Measurements from ENCODE around the gene REEP3.
"Not testable (repeated sequence)": the region's sequence is repeated elsewhere in the genome, so short reads cannot be mapped to it uniquely, and the experiment has no call there.

REEP3 gene

DNA sequence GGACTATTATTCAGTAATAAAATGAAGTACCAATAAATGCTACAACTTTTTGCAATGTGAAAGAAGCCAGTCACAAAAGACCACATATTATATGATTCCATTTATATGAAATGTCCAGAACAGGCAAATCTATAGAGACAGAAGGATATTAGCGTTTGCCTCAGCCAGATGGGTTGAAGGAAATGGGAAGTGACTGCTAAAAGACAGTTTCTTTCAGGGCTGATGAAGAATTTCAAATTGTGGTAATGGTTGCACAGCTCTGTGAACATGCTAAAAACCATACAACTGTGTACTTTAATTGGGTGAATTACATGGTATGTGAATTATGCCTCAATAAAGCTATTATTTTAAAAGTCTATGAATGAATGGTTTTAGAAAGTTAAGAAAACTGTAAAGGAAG is 23.9 kb upstream of the REEP3 start:
- H3K4me1 Mint-ChIP-seq (ENCODE audit: low read depth): peaks cover 23% of the 10 kb centered on the region
- H3K27ac Mint-ChIP-seq: no peak overlapping the region
- no peaks in the 10 kb centered on the region for H3K27me3 Mint-ChIP-seq
- H3K4me3 Mint-ChIP-seq: no peak overlapping the region
- peaks cover 28% of the 10 kb centered on the region for H3K36me3 Mint-ChIP-seq (ENCODE audit: low read depth)
- no peak for DNase-seq
- no peaks in the 10 kb centered on the region for H3K9me3 Mint-ChIP-seq

DNA sequence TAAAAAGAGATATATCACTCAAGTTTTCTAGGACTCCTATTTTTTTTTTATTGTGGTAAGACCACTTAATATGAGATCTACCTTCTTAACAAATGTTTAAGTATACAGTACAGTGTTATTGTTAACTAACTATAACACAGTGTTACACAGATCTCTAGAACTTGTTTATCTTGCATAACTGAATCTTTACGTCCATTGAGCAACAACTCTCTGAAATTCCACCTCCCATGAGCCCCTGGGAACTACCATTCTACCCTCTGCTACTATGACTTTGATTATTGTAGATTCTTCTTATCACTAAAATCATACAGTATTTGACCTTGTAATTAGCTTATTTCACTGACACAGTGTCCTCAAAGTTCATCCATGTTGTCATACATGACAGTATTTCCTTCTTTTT is 22.5 kb upstream of the REEP3 start:
- Mint-ChIP-seq H3K27ac (no peak overlapping the region), H3K27me3 (no peaks in the 10 kb centered on the region), H3K4me1 (ENCODE audit: low read depth) (peaks cover 20% of the 10 kb centered on the region), H3K36me3 (ENCODE audit: low read depth) (peaks cover 28% of the 10 kb centered on the region), H3K4me3 (no peak overlapping the region), H3K9me3 (no peaks in the 10 kb centered on the region)
- DNase-seq: no peak

DNA sequence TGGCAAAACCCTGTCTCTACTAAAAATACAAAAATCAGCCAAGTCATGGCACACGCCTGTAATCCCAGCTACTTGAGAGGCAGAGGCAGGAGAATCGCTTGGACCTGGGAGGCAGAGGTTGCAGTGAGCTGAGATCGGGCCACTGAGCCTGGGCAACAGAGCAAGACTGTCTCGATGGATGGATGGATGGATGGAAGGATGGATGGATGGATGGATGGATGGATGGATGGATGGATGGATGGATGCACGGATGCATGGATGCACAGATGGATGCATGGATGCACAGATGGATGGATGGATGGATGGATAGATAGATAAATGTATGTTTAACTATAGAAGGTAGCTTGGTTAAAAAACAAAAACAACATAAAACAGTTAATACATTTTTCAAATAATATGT is 20.6 kb upstream of the REEP3 start:
- peaks cover 27% of the 10 kb centered on the region for H3K4me1 Mint-ChIP-seq (ENCODE audit: low read depth)
- peaks cover 25% of the 10 kb centered on the region for H3K36me3 Mint-ChIP-seq (ENCODE audit: low read depth)
- not testable (repeated sequence) for H3K27ac Mint-ChIP-seq, H3K4me3 Mint-ChIP-seq, DNase-seq, H3K27me3 Mint-ChIP-seq, H3K9me3 Mint-ChIP-seq

DNA sequence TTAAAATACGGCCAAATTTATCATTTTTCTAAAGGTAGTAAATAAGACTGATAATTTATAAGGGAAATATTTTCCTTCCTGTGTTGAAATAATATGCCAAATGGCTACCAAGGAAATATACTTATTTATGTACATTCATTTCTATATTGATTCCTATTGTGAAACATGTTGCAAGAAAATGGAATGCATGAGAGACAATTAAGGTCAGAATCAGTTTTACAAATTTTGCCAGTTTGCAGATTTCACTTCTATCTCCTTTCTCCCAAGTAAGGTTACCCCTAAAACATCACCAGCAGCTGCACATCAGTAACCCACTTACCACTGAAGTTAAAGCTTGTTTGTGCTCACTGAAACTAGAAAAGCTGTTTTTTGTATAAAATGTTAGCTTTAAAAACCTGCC is 19.2 kb upstream of the REEP3 start:
- DNase-seq: no peak
- H3K27ac Mint-ChIP-seq: no peak overlapping the region
- no peaks in the 10 kb centered on the region for H3K9me3 Mint-ChIP-seq
- H3K27me3 Mint-ChIP-seq: no peaks in the 10 kb centered on the region
- peaks cover 26% of the 10 kb centered on the region for H3K4me1 Mint-ChIP-seq (ENCODE audit: low read depth)
- peaks cover 16% of the 10 kb centered on the region for H3K36me3 Mint-ChIP-seq (ENCODE audit: low read depth)
- no peak overlapping the region for H3K4me3 Mint-ChIP-seq

DNA sequence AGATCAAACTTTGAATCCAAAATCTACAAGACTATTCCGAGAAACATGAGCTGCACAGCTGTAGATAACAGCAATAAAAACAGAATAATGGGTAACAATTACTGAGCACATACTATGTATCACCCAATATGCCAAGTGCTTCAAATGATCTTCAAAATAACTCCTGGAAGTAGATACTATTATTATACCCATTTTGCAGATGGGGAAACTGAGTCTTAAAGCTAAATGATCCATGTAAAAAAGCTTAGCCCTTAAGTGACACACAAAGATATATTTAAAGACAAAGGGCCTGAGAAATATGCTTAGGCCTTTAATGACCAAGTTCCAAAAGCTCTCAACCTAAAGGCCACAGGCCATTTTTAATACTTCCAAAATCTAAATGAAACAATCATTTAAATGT is 18.4 kb upstream of the REEP3 start:
- H3K36me3 Mint-ChIP-seq (ENCODE audit: low read depth): peaks cover 21% of the 10 kb centered on the region
- H3K27me3 Mint-ChIP-seq: no peaks in the 10 kb centered on the region
- H3K4me1 Mint-ChIP-seq (ENCODE audit: low read depth): peaks cover 24% of the 10 kb centered on the region
- no peak overlapping the region for H3K27ac Mint-ChIP-seq
- DNase-seq: no peak
- H3K9me3 Mint-ChIP-seq: no peaks in the 10 kb centered on the region
- no peak overlapping the region for H3K4me3 Mint-ChIP-seq

DNA sequence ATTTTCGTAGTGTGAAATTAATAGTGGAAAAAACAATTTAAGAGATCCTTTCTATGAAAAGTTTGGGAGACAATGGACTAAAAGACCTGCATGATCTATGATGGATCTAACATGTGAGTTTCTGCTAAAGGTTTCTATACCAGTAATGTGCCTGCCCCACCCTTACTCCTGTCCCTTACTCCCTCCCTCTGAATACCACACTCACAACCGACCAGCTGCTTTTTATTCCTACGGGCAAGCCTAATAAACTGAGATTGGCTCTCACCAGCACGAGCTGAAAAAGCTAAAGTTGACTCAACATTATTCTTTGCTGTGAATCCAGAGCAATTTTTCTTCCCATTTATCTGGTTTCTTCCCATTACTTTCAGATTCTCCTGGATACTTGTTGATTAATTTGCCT is 17.8 kb upstream of the REEP3 start:
- Mint-ChIP-seq H3K4me1 (ENCODE audit: low read depth) (peaks cover 25% of the 10 kb centered on the region), H3K27ac (no peak overlapping the region), H3K27me3 (no peaks in the 10 kb centered on the region), H3K4me3 (no peak overlapping the region), H3K9me3 (no peaks in the 10 kb centered on the region), H3K36me3 (ENCODE audit: low read depth) (peaks cover 22% of the 10 kb centered on the region)
- no peak for DNase-seq

DNA sequence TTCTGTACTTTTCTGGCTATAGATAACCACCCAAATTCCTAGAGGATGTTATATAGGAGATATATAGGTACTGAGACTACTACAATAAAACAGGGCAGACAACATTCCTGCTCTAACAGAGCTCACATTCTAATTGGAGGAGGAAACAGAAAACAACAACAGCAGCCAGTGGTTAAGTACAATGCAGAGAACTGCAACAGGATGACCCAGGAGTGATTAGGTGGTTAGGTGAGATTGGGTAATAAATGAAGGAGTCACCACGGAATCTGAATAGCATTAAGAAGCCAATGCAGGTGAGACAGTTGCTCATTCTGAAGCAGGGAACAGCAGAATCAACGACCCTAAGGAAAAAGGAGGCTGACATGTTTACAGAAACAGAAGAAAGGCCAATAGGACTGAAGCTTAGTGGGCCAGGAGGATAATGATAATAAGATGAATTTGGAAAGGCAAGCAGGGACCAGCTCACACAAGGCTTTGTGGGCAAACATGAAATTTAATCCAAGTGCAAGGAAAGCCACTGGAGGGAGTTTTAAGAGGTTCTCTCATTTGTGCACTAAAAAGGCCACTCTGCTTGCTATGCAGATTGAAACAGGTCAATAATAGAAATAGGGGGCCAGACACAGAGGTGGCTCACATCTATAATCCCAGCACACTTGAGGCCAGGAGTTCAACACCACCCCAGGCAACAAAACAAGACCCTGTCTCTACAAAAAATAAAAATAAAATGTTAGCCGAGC is 16.9 kb upstream of the REEP3 start:
- H3K36me3 Mint-ChIP-seq (ENCODE audit: low read depth): peaks cover 20% of the 10 kb centered on the region
- H3K9me3 Mint-ChIP-seq: no peaks in the 10 kb centered on the region
- H3K4me3 Mint-ChIP-seq: no peak overlapping the region
- no peaks in the 10 kb centered on the region for H3K27me3 Mint-ChIP-seq
- DNase-seq: no peak
- H3K27ac Mint-ChIP-seq: peak overlapping the region; percentile 10
- H3K4me1 Mint-ChIP-seq (ENCODE audit: low read depth): peaks cover 27% of the 10 kb centered on the region

DNA sequence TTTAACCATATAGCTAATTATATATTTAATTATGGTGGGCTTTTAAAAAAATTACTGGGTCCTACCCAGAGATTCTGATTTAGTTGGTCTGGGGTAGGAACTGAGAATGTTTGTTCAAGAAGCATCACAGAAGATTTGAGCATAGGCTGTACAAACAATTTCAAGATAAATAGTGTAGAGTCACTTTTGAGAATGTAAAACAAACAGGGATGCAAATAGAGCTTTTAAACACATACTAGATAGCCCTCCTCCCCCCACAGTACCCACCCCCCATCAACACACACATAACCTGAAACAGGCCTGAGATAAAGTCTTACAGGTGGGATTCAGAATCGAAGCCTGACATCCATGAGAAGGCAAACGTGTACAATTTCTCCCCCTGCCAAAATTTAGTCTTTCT is 15.6 kb upstream of the REEP3 start:
- H3K27me3 Mint-ChIP-seq: no peaks in the 10 kb centered on the region
- H3K27ac Mint-ChIP-seq: no peak overlapping the region
- no peak overlapping the region for H3K4me3 Mint-ChIP-seq
- peaks cover 18% of the 10 kb centered on the region for H3K36me3 Mint-ChIP-seq (ENCODE audit: low read depth)
- no peaks in the 10 kb centered on the region for H3K9me3 Mint-ChIP-seq
- no peak for DNase-seq
- H3K4me1 Mint-ChIP-seq (ENCODE audit: low read depth): peaks cover 36% of the 10 kb centered on the region

DNA sequence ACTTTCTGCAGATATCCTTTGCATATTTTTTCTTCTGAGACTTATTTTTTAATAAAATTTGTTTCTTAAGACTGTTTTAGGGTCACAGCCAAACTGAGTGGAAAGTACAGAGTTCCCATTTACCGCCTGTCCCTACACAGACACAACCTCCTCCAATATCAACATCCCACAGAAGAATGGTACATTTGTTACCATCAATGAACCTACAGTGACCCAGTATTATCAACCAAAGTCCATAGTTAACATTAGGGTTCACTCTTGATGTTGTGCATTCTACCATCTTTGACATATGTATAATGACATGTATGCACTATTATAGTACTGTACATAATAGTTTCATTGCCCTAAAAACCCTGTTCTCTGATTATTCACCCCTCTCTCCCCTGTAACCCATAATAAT is 14.6 kb upstream of the REEP3 start:
- Mint-ChIP-seq H3K4me1 (ENCODE audit: low read depth) (peaks cover 39% of the 10 kb centered on the region), H3K27ac (no peak overlapping the region), H3K9me3 (no peaks in the 10 kb centered on the region), H3K36me3 (ENCODE audit: low read depth) (peaks cover 18% of the 10 kb centered on the region), H3K4me3 (no peak overlapping the region), H3K27me3 (no peaks in the 10 kb centered on the region)
- DNase-seq: no peak

DNA sequence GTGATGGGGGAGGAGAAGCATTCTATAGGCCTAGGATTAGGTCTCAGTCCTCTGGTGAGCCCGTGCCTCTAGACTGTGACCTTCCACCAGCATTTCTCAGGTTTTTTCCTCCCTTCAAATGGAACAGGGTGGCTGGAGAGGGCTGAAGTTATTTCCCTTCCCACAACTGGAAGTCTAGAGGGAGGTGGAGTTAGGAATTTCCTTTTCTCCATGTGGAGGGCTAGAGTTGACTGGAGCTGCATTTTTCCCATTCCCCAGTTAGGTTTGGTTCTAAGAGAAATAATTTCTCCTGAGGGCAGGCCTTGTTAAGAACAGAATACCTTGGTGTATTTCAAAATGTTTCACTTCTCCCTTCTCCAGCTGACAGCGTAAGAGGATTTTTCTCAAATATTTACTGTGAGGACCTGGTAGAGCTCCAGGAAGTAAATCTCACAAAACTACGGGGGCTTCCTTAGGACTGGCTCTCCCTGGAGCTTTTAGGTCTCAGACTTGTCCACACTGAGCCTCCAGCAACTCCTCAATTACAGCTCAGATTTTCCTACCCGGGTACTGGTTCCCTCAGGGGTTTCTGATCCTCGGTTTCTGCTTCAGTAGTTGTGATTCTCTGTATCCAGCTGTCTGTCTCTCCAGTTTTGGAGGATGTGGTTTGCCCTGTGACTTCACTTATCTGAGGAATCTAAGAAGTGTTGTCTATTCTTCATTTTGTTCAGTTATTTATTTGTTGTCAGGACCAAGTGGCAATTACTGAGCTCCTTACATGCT is 6.0 kb upstream of the REEP3 start:
- peaks cover 41% of the 10 kb centered on the region for H3K36me3 Mint-ChIP-seq (ENCODE audit: low read depth)
- DNase-seq: no peak
- no peaks in the 10 kb centered on the region for H3K27me3 Mint-ChIP-seq
- peak overlapping the region; percentile 30 for H3K27ac Mint-ChIP-seq
- peaks cover 72% of the 10 kb centered on the region for H3K4me1 Mint-ChIP-seq (ENCODE audit: low read depth)
- peaks cover 5% of the 10 kb centered on the region for H3K9me3 Mint-ChIP-seq
- H3K4me3 Mint-ChIP-seq: peak overlapping the region; percentile 5

DNA sequence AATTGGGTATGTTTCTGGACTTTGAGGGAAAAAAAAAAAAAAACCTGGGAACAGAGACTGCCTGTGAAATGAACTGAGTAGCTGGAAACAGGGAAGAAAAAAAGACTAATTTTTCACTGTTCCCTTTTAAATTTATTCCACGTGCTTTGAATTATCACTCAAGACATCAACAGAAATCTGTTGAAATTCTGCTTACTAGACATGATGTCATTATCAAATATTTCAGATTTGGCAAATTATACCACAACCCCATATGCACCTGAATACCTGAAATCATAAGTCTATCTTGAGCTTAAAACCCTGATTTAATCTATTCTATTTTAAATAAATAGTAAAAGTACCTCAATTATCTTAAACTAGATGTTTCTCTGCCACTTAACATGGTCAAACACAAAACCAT is 5.0 kb upstream of the REEP3 start:
- Mint-ChIP-seq H3K9me3 (peaks cover 5% of the 10 kb centered on the region), H3K27ac (no peak overlapping the region), H3K27me3 (no peaks in the 10 kb centered on the region), H3K36me3 (ENCODE audit: low read depth) (peaks cover 40% of the 10 kb centered on the region), H3K4me1 (ENCODE audit: low read depth) (peaks cover 71% of the 10 kb centered on the region), H3K4me3 (no peak overlapping the region)
- DNase-seq: no peak

DNA sequence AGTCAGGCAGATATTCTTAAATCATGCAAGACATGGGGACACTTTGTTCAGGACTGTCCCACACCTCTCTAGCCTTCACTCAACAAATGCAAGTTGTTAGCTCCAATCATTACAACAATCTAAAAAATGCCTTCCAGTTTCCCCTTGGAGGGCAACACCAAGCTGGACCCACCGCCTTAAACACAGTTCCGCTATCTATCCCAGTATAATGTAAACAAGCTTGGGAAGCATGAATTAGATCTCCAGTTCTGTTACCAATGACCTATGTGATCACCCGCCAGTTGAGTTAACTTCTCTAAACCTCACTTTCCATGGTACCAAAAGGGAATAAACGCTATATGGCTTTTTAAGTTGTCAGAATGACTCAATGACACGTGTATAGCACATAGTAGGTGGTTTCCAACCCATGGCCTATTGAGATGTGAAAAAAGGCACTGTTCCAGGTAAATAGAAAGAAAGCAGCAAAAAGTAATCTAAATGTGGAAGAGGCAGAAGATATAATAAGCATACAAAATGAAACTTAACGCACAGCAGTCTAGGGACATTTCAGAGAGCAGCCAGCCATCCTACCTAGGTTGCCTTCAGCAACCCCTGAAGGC is 2.4 kb upstream of the REEP3 start:
- Mint-ChIP-seq H3K4me3 (no peak overlapping the region), H3K4me1 (ENCODE audit: low read depth) (peaks cover 83% of the 10 kb centered on the region), H3K27me3 (no peaks in the 10 kb centered on the region), H3K9me3 (peaks cover 5% of the 10 kb centered on the region), H3K36me3 (ENCODE audit: low read depth) (peaks cover 38% of the 10 kb centered on the region), H3K27ac (peak overlapping the region; percentile 5)
- DNase-seq: no peak

DNA sequence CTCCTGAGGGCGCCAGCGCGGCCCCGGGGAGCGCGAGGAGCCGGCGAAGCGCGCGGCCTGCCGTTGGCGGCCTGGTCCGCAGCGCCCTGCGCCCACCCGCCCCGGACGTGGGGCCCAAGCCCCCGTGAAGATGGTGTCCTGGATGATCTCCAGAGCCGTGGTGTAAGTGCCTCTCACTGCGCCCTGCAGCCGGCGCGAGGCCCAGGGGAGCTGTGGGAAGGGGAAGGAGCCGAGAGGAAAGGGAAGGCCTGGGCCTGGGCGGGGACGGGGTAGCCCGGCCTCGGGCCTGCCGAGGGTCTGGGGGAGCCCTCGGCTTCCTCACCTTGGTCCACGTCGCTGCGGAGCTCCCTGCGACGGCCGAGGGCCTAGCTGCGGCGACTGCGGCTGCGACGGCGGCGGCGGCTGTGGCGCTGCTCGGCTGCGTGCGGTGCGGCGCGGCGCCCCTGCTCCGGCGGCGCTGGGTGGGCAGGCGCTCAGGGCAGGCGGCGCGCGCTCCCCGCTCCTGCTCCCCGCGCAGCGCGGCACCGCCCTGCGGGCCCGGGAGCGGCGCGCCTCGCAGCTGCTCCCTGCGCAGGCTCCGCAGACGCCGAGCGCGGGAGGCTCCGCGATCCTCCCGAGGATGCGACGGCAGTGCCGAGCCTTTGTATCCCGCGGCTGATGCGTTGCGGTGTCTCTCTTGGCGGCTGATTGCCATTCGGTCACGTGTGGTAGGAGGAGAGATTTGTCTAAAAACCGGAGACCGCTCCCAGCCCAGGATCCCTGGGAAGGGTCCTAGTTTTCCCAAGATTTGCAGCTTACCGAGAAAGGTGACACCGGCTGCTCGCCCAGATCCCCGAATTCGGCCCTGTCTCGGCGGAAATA is 445 bp downstream of the REEP3 start:
- H3K4me1 Mint-ChIP-seq (ENCODE audit: low read depth): peaks cover 72% of the 10 kb centered on the region
- H3K9me3 Mint-ChIP-seq: no peaks in the 10 kb centered on the region
- peak overlapping the region; percentile 87 for H3K4me3 Mint-ChIP-seq
- H3K27me3 Mint-ChIP-seq: no peaks in the 10 kb centered on the region
- peaks cover 37% of the 10 kb centered on the region for H3K36me3 Mint-ChIP-seq (ENCODE audit: low read depth)
- peak; percentile 85 for DNase-seq
- peak overlapping the region; percentile 92 for H3K27ac Mint-ChIP-seq

DNA sequence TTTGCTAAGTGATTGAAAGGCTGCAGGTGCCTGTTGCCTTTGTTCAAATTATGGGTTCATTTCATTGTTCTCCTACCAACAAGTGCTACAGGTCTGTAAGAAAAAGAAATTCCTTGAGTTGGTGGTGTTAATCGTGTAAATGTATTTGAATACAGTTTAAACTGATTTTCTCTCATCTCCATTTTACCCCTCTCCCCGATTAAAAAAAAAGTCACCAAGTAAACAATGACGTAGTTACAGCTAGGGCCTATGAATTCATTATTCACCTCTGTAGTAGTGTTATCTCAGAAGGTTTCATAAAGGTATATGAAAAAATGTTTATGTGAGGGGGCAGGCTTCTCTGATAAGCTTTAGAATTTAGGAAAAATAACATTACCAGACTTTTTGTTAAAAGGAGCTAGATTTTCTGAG is 1.1 kb downstream of the REEP3 start:
- Mint-ChIP-seq H3K27me3 (no peaks in the 10 kb centered on the region), H3K9me3 (no peaks in the 10 kb centered on the region), H3K4me1 (ENCODE audit: low read depth) (peaks cover 69% of the 10 kb centered on the region), H3K36me3 (ENCODE audit: low read depth) (peaks cover 37% of the 10 kb centered on the region), H3K4me3 (peak overlapping the region; percentile 87), H3K27ac (peak overlapping the region; percentile 92)
- DNase-seq: no peak
